ENCODE measurements around the gene PDE4D. TPM values are rescaled to one million over a fixed set of nuclear protein-coding genes. Genes with fewer than 3 reads are reported as not detected.

Gene PDE4D
- total RNA-seq, 1 donor from 2014 or later = 39.2 TPM

DNA sequence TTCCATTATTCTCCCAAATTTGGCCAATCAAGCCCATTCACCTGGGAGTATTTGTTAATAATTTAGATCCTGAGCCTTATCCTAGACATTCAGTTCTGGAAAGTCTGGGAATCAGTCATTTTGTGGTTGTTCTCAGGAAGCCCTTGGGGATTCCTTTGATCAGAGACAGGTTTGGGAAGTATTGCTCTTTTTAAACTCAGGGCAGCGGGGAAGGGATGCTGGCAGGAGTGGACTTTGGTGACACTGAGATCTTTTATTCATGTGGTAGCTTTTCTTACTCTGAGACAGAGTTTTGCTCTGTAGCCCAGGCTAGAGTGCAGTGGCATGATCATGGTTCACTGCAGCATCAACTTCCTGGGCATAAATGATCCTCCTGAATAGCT, 723.8 kb downstream of the PDE4D start:
- Histone ChIP-seq H3K27me3 (ENCODE audit: control insufficient read depth, insufficient read depth, low read length) (no peaks in the 10 kb centered on the region), H3K36me3 (ENCODE audit: control insufficient read depth, insufficient read depth, low read length) (no peaks in the 10 kb centered on the region), H3K4me3 (ENCODE audit: low read depth, low read length) (no peak overlapping the region)
- TF ChIP-seq, protein P1, sequence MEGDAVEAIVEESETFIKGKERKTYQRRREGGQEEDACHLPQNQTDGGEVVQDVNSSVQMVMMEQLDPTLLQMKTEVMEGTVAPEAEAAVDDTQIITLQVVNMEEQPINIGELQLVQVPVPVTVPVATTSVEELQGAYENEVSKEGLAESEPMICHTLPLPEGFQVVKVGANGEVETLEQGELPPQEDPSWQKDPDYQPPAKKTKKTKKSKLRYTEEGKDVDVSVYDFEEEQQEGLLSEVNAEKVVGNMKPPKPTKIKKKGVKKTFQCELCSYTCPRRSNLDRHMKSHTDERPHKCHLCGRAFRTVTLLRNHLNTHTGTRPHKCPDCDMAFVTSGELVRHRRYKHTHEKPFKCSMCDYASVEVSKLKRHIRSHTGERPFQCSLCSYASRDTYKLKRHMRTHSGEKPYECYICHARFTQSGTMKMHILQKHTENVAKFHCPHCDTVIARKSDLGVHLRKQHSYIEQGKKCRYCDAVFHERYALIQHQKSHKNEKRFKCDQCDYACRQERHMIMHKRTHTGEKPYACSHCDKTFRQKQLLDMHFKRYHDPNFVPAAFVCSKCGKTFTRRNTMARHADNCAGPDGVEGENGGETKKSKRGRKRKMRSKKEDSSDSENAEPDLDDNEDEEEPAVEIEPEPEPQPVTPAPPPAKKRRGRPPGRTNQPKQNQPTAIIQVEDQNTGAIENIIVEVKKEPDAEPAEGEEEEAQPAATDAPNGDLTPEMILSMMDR (IDR thresholded peaks at IDR 0.05; ENCODE audit: insufficient read depth, low read length, poor library complexity, severe bottlenecking) = no peak
- DNase-seq (ENCODE audit: low read depth) = no peak

DNA sequence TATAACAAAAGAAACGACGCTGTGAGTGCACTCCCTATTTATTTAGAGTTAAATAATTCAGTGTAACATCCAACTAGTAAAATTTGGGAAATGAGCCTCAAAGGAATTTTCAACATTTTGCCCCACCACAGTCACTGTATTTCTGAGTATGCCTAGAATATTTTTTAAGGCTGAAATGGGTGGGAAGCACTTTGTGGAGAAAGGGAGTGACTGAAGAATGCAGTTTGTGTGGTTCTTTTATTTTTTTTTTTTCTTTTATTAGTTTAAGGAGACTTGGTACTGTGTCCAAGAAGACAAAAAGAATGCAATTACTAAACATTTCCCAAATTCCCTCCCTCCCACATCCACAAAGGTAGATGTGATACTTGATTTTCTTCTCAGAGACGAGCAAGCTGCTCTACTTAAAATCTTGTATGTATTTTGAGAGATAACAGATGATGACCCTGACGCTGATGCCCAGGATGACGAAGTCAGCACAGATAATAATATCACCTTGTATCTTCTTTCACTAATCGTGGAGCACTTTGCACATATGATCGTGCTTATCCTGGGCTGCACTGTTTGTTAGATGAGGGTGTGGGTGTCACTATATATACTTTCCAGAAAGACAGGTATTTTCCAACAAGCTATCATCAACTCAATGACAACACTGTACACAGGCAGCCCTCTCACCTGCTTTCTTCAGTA, 724.3 kb downstream of the PDE4D start:
- TF ChIP-seq, protein P1 (IDR thresholded peaks at IDR 0.05; ENCODE audit: insufficient read depth, low read length, poor library complexity, severe bottlenecking) = no peak
- DNase-seq (ENCODE audit: low read depth) = no peak
- no peaks in the 10 kb centered on the region for H3K27me3 ChIP-seq (ENCODE audit: control insufficient read depth, insufficient read depth, low read length)

DNA sequence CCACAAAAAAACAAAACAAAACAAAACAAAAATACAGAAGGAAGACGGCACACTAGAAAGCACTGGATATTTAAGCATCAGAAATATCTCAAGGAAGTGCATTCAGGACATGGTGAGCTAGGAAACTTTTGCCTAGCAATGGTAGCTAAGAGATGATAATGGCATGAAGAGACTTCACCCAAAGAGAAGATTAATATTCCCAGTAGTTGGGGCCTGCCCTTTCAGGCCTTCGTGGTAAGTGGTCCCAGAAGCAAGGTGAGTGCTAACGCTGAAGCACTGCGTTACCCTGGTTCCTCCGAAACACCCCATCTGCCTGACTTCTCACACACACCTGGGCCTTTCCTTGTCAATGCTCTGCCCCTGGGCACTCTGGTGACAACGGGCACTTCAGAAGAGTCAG, 725.5 kb downstream of the PDE4D start:
- DNase-seq (ENCODE audit: low read depth) = no peak
- TF ChIP-seq, protein P1 (IDR thresholded peaks at IDR 0.05; ENCODE audit: insufficient read depth, low read length, poor library complexity, severe bottlenecking) = no peak
- Histone ChIP-seq H3K4me3 (ENCODE audit: low read depth, low read length) (no peak overlapping the region), H3K27me3 (ENCODE audit: control insufficient read depth, insufficient read depth, low read length) (no peaks in the 10 kb centered on the region), H3K36me3 (ENCODE audit: control insufficient read depth, insufficient read depth, low read length) (no peaks in the 10 kb centered on the region)

More for the DNA sequence above, 724.3 kb downstream of the PDE4D start:
- H3K4me3 ChIP-seq (ENCODE audit: low read depth, low read length) = no peak overlapping the region
- H3K36me3 ChIP-seq (ENCODE audit: control insufficient read depth, insufficient read depth, low read length) = no peaks in the 10 kb centered on the region

DNA sequence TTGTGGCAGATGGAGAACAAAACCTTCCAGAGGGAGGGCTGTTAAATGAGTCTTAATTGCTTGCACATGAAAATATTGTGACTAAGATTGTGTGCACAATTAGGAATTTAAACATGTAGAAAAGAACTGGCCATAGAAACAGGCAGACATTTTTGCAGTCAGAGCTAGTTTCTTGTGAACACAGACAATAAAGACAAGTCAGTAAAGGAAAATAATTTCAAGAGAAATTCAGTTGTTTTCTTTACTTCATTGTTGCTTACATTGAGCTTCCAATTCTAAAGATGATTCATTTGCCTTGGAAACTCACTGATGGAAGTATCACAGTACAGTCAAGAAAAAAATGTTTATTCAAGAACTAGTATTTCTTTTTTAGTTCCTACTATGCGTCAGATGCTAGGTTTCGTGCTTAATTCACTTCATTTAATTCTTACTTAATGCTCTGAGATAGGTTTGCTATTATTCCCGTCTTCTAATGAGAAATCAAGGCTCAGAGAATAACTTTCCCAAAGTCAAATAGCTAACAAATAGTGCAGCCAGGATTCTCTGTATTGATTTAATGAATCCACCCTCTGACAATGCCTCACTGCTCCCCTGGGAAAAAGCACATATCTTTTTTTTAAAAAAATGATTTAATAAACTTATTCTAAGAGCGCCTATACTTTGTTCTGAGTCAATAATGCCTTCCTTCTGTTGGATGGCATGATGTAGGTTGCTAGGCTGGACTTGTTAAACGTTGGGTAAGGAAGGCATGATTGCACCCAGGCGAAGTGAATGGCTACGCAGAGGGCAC, 729.3 kb downstream of the PDE4D start:
- no peak overlapping the region for H3K4me3 ChIP-seq (ENCODE audit: low read depth, low read length)
- no peaks in the 10 kb centered on the region for H3K27me3 ChIP-seq (ENCODE audit: control insufficient read depth, insufficient read depth, low read length)
- TF ChIP-seq, protein P1 (IDR thresholded peaks at IDR 0.05; ENCODE audit: insufficient read depth, low read length, poor library complexity, severe bottlenecking) = no peak
- no peaks in the 10 kb centered on the region for H3K36me3 ChIP-seq (ENCODE audit: control insufficient read depth, insufficient read depth, low read length)
- no peak for DNase-seq (ENCODE audit: low read depth)

DNA sequence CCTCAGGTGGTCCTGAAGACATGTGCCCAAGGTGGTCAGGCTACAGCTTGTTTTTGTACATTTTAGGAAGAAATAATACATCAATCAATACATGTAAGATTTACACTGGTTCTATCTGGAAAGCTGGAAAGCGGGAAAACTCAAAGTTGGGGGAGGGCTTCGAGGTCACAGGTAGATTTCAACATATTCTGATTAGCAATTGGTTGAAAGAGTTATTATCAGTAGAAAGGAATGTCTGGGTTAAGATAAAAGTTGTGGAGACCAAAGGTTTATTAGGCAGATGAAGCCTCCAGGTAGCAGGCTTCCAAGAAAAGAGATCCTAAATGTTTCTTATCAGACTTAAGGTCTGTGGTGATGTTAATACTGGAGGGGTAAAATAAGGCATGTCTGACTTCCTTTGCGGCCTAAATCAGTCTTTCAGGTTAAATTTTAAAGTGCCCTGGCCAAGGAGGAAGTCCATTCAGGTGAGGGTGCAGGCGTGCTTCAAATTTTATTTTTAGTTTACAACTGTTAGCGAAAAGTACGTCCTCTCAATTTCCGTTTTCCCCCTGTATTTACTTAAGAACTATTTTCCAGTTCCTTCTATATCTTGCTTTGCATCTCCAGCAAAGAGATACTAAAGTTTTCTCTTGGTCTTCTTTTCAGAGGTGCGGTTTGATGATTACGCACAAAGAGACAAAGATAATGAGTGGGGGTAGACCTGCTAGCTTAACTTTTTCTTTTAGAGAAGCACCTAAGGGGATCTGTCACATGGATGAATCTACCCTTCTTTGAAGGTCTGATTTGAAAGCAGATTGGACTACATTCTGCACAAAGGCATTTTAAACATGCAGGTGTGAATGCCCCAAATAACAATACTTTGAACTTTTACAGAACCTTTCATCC, 732.1 kb downstream of the PDE4D start:
- no peak for DNase-seq (ENCODE audit: low read depth)
- TF ChIP-seq, protein P1 (IDR thresholded peaks at IDR 0.05; ENCODE audit: insufficient read depth, low read length, poor library complexity, severe bottlenecking) = no peak
- Histone ChIP-seq H3K36me3 (ENCODE audit: control insufficient read depth, insufficient read depth, low read length) (no peaks in the 10 kb centered on the region), H3K4me3 (ENCODE audit: low read depth, low read length) (no peak overlapping the region), H3K27me3 (ENCODE audit: control insufficient read depth, insufficient read depth, low read length) (no peaks in the 10 kb centered on the region)

Measured in kidney epithelial cell (primary cell).